ENCODE data around the gene RENBP.

Gene RENBP

DNA sequence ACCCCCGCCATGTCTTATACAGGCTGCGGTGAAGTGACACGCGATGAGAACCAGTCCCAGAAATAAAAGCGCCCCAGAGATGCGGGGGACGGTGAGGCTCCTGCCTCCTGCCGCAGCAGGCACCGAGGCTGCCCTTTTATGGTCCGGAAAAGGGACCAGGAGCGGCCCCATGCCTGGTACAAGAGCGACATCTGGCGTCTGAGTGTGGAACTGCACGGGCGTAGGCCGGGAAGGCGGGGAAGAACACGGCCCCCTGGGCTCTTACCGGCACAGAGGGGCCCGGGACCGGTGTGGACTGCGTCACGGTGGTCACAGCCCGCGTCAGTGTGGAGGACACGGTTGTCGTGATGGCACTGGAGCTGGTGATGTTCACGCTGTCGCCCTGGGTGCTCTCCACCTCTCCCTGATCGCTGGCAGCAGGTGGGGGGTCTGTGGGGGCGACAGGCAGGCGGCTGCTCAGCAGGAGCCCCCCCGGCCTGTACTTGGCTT is 8.9 kb upstream of the RENBP start:
- peak; percentile 79 for DNase-seq

DNA sequence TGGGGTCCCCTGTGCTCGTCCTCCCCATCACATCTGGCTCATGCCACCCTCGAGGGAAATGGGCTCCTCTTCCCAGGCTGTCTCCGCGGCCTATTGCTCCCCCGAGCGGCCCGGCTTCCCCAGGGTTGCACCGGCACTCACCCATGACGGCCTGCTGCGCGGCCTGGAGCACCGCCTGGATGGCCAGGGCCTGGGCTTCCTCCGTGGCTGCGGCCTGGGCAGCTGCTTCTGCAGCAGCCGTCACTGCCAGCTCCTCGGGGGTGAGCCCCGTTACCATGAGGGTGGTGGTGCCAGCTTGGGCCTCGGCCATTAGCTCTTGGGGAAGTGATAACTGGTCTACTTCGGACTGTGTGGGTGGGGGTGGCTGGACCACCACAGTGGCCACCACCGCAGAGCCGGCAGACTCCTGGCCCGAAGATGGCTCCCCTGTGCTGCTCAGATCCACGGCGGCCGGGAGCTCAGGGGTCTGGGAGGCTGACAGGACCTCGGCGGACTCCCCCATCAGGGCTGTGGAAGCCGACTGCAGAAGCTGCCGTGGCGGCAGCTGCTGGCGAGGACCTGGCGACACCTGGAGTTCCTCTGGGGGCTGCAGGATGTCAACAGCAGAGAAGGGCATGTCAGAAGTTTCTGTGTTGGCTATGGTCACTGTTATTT is 8.1 kb upstream of the RENBP start:
- no peak for DNase-seq

- no peak for DNase-seq
Measured at GRCh38 chrX:153951683-153952372, 7.4 kb upstream of the RENBP start.

- DNase-seq: no peak
Measured at GRCh38 chrX:153950127-153950526, 5.7 kb upstream of the RENBP start.

- no peak for DNase-seq
Measured at GRCh38 chrX:153948847-153949805, 4.7 kb upstream of the RENBP start.

DNA sequence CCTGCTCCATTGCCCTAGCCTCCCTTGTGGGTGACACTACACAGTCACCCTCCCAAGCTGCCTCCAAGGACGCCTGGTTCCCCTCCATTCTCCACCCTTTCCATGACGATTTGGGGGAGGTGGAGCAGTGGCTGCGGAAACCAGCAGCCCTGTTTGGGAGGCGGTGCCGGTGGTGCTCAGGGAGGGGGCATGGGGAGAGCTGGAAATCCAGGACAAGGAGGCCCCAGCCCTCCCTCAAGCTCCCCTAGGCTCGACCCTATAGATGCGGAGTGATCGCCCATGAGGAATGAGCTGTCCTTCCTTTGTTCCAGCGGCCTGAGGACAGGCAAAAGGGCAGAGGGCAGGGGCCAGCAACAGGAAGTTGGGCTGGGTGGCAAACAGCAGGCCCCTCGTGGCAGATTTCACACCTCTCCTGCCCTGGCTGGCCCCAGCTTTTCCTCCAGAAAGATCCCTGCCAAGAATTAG is 3.6 kb upstream of the RENBP start:
- no peak for DNase-seq

DNA sequence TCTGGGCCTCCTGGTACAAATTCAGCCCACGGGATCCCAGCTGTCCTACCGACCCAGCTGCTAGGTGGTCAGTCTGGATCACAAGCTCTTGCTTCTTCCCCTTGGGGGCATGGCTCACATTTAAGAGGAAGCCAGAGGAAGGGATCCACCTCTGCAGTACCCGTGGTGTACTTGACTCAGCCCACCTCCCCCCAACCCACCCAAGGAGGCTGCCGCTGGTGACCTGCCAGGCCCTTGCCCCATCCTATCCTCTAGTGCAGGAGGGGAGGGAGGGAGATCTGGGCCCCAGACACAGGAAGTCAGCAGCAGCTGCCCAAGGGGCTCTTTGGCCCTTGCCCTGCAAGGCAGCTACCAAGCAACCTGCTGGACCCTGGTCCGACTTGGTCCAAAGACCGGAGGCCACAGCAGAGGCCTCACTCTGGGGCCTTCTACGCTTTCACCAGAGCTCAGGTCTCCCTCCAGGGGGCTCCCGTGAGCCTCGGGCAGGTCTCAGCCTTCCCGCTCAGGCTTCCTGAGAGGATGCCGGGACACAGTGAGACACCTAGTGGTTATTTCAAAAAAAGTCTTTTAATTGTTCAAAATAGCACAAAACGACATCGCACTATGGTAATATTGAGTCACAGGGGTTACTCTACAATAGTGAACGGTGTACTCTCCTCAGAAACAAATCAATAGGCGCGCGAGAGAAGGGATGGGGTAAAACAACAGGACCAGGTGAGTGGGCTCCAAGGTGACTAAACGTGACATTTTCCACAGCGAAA is 2.7 kb upstream of the RENBP start:
- DNase-seq: peak; percentile 91

DNA sequence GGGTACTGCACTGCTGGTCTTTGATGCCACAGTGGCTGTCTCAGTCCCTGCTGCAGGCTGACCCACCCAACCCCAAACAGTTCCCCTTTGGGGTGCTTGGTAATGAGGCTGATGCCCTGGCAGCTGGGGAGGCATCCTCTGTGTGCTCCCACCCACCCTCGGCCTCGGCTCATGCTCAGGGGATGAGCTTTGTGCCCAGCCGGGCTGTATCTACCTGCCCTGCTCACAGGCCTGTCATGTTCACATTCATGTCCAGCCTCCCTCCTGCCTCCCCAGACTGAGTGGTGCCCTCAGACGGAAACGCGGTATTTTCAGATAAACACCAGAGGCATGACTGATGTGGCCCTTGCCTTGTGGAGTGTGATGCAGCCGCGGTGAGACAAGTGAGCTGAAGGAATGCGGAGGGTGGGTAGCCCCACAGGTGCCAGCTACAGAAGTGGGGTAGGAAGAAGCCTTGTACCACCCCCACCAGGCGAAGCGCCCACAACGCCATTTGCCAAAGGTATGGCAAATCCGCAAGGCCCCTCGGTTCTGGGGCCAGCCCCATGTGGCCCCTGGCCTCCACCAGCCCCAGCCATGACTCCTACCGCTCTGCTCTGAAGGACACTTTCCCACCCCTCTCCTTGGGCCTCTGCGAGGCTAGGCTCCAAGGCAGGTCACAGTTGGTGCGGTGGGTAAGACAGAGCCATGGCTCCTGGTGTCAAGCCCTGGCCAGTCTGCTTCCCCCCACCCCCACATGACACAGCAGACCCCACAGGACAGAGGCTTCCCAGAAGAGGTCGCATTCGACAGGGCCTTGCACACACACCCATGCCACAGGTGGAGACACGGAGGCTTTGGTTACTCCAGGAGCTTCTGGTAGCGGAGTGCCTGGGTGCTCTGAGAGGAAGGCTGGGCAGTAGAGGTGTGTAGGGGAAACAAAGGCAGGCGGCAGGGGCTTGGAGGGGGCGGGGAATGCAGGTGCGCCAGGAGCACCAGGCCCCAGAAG is 1.8 kb upstream of the RENBP start:
- DNase-seq: no peak

GRCh38 chrX:153944800-153945150 is 332 bp upstream of the RENBP start:
- no peak for DNase-seq

DNA sequence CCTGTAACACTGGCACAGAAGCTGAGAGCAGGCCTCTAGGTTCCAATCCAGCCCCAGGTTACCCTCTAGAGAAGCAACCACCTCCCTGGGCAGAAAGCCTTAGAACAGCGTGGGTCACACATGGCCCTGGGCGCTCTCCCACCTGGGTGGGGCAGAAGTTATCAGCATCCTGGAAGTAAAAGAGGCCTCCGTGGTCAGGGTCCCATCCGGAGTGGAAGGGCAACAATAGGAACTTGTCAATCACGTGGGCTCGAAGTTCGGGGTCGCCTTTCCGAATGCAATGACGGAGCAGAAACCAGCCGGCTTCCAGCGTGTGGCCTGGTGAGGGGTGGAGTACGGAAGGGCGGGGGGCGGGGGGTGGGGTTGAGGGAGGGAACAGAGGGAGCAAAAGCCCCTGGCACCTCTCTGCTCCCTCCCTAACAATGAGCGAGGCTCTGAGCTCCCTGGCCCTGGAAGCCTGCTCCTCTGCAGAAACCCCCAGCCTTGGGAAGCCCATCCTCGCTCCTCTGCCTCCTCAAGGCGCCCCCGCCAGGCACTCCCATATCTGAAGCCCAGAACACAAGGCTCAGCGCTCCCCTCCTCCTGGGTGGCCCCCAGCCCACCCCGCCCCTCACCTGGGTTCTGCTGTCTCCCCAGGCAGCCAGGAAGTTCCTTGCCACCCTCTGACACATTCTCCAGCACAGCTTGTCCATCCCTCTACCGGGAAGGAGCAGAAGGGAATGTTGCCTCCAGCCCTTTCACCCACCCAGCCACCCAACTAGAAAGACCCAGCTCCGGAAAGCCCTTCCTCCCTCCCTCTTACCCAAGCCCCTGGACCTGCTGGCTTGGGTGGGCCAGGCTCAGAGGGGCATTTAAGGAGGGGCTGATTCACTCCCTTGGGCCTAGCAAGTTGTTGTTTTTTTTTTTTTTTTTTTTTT is 2.8 kb downstream of the RENBP start:
- DNase-seq: no peak

- DNase-seq: no peak
Measured at GRCh38 chrX:153939573-153939972, 4.9 kb downstream of the RENBP start.

GRCh38 chrX:153938226-153938786 is 6.1 kb downstream of the RENBP start:
- no peak for DNase-seq

DNA sequence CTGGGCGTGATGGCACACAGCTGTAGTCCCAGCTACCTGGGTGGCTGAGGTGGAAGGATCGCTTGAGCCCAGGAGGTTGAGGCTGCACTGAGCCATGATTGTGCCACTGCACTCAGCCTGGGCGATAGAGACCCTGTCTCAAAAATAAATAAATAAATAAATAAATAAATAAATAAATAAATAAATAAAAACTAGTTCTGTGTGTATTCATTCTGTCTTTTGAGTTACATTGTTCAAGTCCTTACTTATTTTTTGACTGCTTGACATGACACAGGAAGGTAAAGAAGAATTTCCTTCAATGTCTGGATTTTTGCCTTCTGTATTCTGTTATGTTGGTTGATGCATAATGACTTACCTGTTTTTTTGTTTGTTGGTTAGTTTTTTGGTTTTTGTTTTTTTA is 7.4 kb downstream of the RENBP start:
- no peak for DNase-seq

GRCh38 chrX:153935326-153935851 is 9.1 kb downstream of the RENBP start:
- DNase-seq: no peak

DNA sequence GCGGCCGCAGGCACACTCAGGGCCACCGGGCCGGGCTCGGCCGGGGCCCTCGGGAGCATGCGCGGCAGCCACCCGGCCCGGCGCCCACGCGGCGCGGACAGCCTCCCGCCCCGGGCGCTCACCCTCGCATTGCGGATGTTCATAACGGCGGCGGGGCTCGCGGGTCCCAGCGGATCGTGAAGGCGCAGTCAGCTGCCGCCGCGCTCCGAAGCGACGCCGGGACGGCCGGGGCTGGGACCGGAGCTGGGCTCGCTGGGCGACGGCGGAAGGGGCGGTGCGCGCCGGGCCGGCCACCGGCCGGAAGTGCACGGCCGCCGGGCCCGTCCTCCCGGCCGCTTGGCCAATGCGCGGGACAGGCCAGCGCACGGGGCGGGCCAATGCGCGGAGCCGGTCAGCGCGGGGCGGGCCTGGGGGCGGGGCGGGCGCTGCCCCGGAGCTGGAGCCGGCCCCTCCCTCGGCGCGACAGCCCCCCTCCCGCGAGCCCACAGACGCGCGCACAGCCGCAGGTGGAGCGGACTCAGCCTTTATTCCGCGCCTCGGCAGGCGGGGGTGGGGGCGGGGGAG is 9.6 kb downstream of the RENBP start, which contains the start of gene NAA10:
TSS of gene NAA10 (minus strand) at position 276 of the 564 bp plus-strand sequence. CDS start at position 143, 133 bp downstream.
- peak; percentile 88 for DNase-seq

DNA sequence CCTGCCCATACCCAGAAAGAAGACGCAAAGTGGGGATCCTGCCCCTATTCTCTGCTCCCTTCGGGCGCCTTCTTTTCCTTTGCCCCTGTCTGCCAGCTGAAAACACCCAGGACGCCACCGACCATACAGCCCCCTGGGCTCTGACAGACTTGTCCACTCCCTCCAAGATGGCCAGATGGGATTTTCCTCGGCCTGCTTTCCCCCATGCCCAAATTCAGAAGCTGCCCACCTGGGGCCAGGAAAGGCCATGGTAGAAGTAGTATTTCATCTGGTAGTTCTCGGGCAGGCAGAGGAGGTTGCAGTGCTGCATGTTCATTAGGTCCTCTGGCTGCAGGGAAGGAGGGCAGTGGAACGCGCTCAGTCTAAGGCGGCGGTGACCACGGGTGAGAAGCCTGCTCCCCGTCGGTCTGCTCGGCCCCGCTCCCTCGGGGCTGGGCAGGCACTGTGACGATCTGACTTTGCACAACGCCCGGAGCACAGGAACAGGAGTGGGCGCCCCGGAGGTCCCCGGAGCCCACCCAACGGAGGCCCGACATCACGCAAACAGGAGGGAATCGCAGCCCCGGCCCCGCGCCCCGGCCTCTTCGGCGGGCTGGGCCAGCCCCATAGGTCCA is 10.2 kb downstream of the RENBP start:
- no peak for DNase-seq

GRCh38 chrX:153933748-153934147 is 10.7 kb downstream of the RENBP start:
- no peak for DNase-seq

GRCh38 chrX:153932220-153932915 is 12.1 kb downstream of the RENBP start:
- DNase-seq: no peak
